Stimulated activated CD4-positive, alpha-beta T cell treated with anti-CD3 and anti-CD28 coated beads, Interleukin-12 subunit alpha, Interleukin-12 subunit beta, amount 100 ng/mL, for 4 hours (primary cell): ENCODE data around the gene TAOK3.
"Not testable (repeated sequence)": the region's sequence is repeated elsewhere in the genome, so short reads cannot be mapped to it uniquely, and the experiment has no call there.

Experiments
- DNase-seq: peaks from one replicate; pipeline ENCODE4 v3.0.0-alpha.2; 2020

TAOK3 gene

GRCh38 chr12:118288174-118288573 is 84.5 kb downstream of the TAOK3 start:
- DNase-seq = no peak

GRCh38 chr12:118287728-118288127 is 85.0 kb downstream of the TAOK3 start:
- no peak for DNase-seq

- DNase-seq = no peak
Measured at GRCh38 chr12:118282767-118283166, 89.9 kb downstream of the TAOK3 start.

GRCh38 chr12:118278288-118278687 is 94.4 kb downstream of the TAOK3 start:
- DNase-seq = not testable (repeated sequence)

- DNase-seq = no peak
Measured at GRCh38 chr12:118274066-118274465, 98.6 kb downstream of the TAOK3 start.

- DNase-seq = no peak
Measured at GRCh38 chr12:118271770-118272417, 100.8 kb downstream of the TAOK3 start.

GRCh38 chr12:118271183-118271582 is 101.5 kb downstream of the TAOK3 start:
- no peak for DNase-seq

- DNase-seq = no peak
Measured at GRCh38 chr12:118269806-118270205, 102.9 kb downstream of the TAOK3 start.

GRCh38 chr12:118259079-118259478 is 113.6 kb downstream of the TAOK3 start:
- DNase-seq = no peak

GRCh38 chr12:118256352-118256751 is 116.4 kb downstream of the TAOK3 start:
- no peak for DNase-seq

GRCh38 chr12:118249547-118249946 is 123.2 kb downstream of the TAOK3 start:
- DNase-seq = no peak

GRCh38 chr12:118245886-118246285 is 126.8 kb downstream of the TAOK3 start:
- not testable (repeated sequence) for DNase-seq

- no peak for DNase-seq
Measured at GRCh38 chr12:118238888-118239287, 133.8 kb downstream of the TAOK3 start.

GRCh38 chr12:118237908-118238307 is 134.8 kb downstream of the TAOK3 start:
- no peak for DNase-seq

- no peak for DNase-seq
Measured at GRCh38 chr12:118237052-118237665, 135.5 kb downstream of the TAOK3 start.

- DNase-seq = no peak
Measured at GRCh38 chr12:118220702-118221101, 152.0 kb downstream of the TAOK3 start.

GRCh38 chr12:118219772-118220171 is 152.9 kb downstream of the TAOK3 start:
- no peak for DNase-seq

- DNase-seq = no peak
Measured at GRCh38 chr12:118219106-118219505, 153.6 kb downstream of the TAOK3 start.

- no peak for DNase-seq
Measured at GRCh38 chr12:118213452-118213851, 159.3 kb downstream of the TAOK3 start.

- DNase-seq = no peak
Measured at GRCh38 chr12:118212606-118213005, 160.1 kb downstream of the TAOK3 start.

GRCh38 chr12:118206107-118206412 is 166.6 kb downstream of the TAOK3 start:
- DNase-seq = no peak

GRCh38 chr12:118193958-118194357 is 178.7 kb downstream of the TAOK3 start:
- DNase-seq = no peak

- DNase-seq = no peak
Measured at GRCh38 chr12:118193477-118193876, 179.2 kb downstream of the TAOK3 start.

- no peak for DNase-seq
Measured at GRCh38 chr12:118190266-118190665, 182.4 kb downstream of the TAOK3 start.

GRCh38 chr12:118189741-118190191 is 182.9 kb downstream of the TAOK3 start:
- no peak for DNase-seq
